CD4-positive, alpha-beta T cell treated with Interferon alpha-2 for 1 hour (primary cell): Measurements from ENCODE around the gene CYP4V2.
"Not testable (repeated sequence)": the region's sequence is repeated elsewhere in the genome, so short reads cannot be mapped to it uniquely, and the experiment has no call there.

Source experiments
- DNase-seq, 2 donors: peaks; one replicate each; pipeline ENCODE4 v3.0.0-alpha.2; 2020 to 2022

CYP4V2 gene

DNA sequence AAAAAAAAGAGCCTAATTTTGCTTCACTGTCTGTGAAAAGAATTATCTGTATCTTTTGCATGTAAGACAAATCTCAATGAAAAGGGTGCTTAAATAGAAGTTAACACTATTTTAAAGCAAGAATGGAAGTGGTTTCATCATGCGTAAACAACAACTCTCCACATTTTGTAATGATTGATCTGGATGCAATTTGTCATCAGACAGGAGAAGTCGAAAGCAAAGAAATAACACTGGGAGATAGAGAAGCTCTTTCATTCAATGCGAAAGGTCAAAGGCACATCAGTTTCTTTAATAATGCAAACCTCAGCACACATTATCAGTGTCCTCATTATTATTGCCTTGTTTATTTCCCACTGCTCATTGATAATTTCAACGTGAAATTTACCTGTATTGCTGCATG lies 44.8 kb downstream of the CYP4V2 start:
- DNase-seq, result no peak

- no peak for DNase-seq
Observed at GRCh38 chr4:186240452-186240847, 49.1 kb downstream of the CYP4V2 start.

DNA sequence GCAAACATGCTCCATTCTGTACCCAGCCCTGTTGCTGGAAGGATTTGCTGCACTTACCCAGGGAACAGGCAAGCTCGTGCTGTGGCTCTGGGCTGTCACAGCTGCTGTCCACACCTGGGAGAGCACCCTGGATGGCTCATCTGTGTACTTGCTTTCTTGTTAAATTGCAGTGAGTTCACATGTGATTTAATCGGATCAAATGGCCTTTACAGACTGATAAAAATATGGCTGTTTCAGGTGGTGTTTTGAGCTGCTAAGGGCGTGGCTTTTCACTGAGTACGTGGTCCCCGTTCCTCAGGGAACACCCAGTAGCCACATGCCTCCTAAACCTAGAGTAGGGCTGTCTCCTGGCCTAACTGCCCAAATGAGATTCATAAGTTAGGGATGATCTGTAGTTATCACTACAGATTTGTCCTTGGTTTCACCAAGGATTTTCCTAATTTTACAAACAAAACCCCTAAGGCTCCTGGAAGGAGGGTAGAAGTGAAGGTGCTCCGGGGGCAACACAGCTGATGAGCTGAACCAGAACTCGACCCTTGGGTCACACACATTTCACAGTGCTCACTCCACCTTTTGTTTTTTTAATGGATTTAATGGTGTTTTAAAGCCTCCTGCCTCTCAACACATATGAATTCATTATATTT lies 49.6 kb downstream of the CYP4V2 start:
- DNase-seq, result no peak

- no peak for DNase-seq
Observed at GRCh38 chr4:186241616-186242015, 50.2 kb downstream of the CYP4V2 start.

GRCh38 chr4:186242031-186242430 lies 50.7 kb downstream of the CYP4V2 start:
- not testable (repeated sequence) for DNase-seq

- no peak for DNase-seq
Observed at GRCh38 chr4:186243331-186243730, 52.0 kb downstream of the CYP4V2 start.

DNA sequence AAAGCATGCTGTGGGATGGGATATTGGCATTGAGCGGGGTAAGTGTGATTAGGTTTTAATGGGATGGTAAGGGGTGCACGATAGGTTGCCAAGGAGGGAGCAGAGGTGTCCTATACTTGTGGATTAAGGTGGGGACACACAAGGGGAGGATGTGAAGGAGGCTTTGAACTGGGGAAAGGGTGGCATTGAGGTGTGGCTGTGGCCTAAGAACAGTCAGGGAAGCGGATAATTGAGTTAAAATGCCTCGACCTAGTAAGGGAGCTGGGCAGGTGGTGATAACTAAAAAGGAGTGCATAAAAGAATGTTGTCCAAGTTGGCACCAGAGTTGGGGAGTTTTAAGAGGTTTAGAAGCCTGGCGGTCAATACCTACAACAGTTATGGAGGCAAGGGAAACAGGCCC lies 53.5 kb downstream of the CYP4V2 start:
- no peak for DNase-seq

GRCh38 chr4:186247062-186247752 lies 55.8 kb downstream of the CYP4V2 start:
- not testable (repeated sequence) for DNase-seq

- DNase-seq, result no peak
Observed at GRCh38 chr4:186248643-186249042, 57.3 kb downstream of the CYP4V2 start.

DNA sequence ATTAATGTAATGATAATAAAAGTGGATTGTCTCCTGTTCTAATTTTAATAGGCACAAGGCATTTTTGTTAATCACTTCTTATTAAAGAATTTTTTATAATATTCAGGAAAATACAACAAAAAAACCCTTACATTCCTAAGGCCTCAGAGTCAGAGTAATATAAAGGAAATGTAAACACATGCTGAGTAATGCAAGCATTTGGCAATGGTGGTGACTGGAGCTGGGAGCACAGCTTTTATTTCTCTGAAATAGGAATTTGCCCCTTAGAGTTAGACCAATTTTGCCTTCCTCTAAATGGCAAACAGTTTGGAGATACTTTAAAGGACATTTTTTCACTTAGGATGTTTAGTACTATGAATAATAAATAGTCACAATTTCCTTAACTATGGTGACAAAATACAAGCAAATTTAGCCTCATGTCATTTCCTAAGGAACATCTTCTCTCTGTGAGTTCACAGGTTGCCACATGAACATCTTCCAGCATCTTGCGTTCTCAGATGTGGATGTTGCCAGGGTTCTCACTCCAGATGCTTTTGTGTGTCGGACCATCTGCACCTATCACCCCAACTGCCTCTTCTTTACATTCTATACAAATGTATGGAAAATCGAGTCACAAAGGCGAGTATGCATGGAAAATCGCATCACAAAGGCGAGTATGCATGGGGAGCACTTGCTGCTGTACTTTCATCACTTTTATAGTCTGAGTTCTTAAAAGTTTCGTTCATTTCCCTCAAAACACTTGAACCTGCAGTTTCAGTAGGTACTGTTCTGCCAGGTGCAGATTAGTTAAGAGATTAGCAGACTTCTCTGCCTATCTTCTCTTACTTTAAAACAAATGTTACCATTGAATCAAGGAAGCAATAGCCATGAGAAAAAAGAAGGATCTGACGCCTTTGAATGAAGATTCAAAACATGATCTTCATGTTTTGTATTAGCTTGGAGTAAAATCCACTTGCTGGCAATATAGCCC lies 58.7 kb downstream of the CYP4V2 start:
- DNase-seq, result no peak

GRCh38 chr4:186250760-186251159 lies 59.4 kb downstream of the CYP4V2 start:
- DNase-seq, result no peak

- DNase-seq, result no peak
Observed at GRCh38 chr4:186255122-186255521, 63.8 kb downstream of the CYP4V2 start.

- DNase-seq, result no peak
Observed at GRCh38 chr4:186258216-186258811, 66.9 kb downstream of the CYP4V2 start.

- DNase-seq, result no peak
Observed at GRCh38 chr4:186260117-186260503, 68.7 kb downstream of the CYP4V2 start.
